SK-N-SH (cell line): ENCODE measurements around the gene P2RY6.

ENCODE experiments used
- CTCF ChIP-seq: fragments of 200-600 bp; sonication (generic); IDR thresholded peaks from 2 replicates; pipeline ENCODE4 v1.6.1; 2017; ENCODE audit warnings: antibody characterized with exemption, mild to moderate bottlenecking, moderate library complexity
- EP300 ChIP-seq, 2 experiments: IDR thresholded peaks; 2 replicates each; pipeline versions ENCODE4 v1.4.0 to v1.6.1; 2012; ENCODE audit warnings: borderline replicate concordance in 1 of 2, low read depth in 1 of 2, low read length in 1 of 2
- JUND ChIP-seq: IDR thresholded peaks from 2 replicates; pipeline ENCODE4 v1.4.0; 2012
- MAX ChIP-seq: IDR thresholded peaks from 2 replicates; pipeline ENCODE4 v1.4.0; 2012; ENCODE audit warnings: low read depth
- MXI1 ChIP-seq: IDR thresholded peaks from 2 replicates; pipeline ENCODE4 v1.6.1; 2012; ENCODE audit warnings: mild to moderate bottlenecking, low read depth, low read length, improper control_type of control experiment
- NFIC ChIP-seq: IDR thresholded peaks from 2 replicates; pipeline ENCODE4 v1.4.0; 2012; ENCODE audit warnings: borderline replicate concordance
- NRF1 ChIP-seq: IDR thresholded peaks from 2 replicates; pipeline ENCODE4 v1.6.1; 2012; ENCODE audit warnings: low read depth, mild to moderate bottlenecking, low read length
- PBX3 ChIP-seq: IDR thresholded peaks from 2 replicates; pipeline ENCODE4; 2012
- RCOR1 ChIP-seq: fragments of 150-350 bp; IDR thresholded peaks from 2 replicates; pipeline ENCODE4 v1.6.1; 2017; ENCODE audit warnings: antibody characterized with exemption, low read length
- RFX5 ChIP-seq: IDR thresholded peaks from 2 replicates; pipeline ENCODE4 v1.6.1; 2012; ENCODE audit warnings: mild to moderate bottlenecking, improper control_type of control experiment, low read length
- TAF1 ChIP-seq: IDR thresholded peaks from 2 replicates; pipeline ENCODE4 v1.6.1; 2012; ENCODE audit warnings: low read depth, mild to moderate bottlenecking, low read length, moderate library complexity, borderline replicate concordance
- YY1 ChIP-seq: IDR thresholded peaks from 2 replicates; pipeline ENCODE4 v1.4.0; 2012; ENCODE audit warnings: low read depth, mild to moderate bottlenecking

GRCh38 chr11:73262851-73263495 is 9.2 kb upstream of the P2RY6 start:
- TF ChIP-seq CTCF = no peak
- TF ChIP-seq MXI1 = no peak
- no peak for TF ChIP-seq MAX
- no peak for TF ChIP-seq YY1
- no peak for TF ChIP-seq PBX3
- TF ChIP-seq JUND = no peak
- TF ChIP-seq RFX5 = no peak
- no peak for TF ChIP-seq NFIC
- TF ChIP-seq RCOR1 = no peak
- TF ChIP-seq NRF1 = no peak
- TF ChIP-seq TAF1 = no peak
- TF ChIP-seq EP300 (IDR thresholded peaks at IDR 0.05; ENCODE audit: borderline replicate concordance in 1 of 2, low read depth in 1 of 2, low read length in 1 of 2) = no peak
